Hematopoietic multipotent progenitor cell treated with erythropoietin and hydrocortisone succinate and interleukin-3 and kit ligand, for 4 days (in vitro differentiated cells): ENCODE measurements around the gene SKP2.

Source experiments
- DNase-seq: peaks from one replicate; pipeline ENCODE4 v3.0.0-alpha.2; 2015

Gene SKP2

DNA sequence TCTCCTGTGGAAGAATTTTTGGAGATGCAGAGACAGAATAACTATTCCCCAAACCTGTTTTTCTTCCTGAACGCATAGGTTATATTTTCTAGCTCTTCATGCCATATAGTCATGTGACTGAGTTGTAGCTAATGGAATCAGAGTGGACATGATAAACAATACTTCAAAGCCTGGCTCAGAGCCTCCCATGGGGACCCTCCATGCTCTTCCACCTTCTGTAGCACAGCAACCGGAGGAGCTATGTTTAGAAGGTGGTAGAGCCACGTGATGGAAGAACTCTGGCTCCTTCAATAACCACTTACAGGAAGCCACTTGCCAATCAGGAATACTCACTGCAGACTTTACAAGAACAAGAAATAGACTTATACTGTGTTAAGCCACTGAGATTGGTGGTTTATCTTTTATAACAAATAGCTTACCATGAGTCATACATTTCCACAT lies 50.6 kb downstream of the SKP2 start:
- DNase-seq, result peak; percentile 13

DNA sequence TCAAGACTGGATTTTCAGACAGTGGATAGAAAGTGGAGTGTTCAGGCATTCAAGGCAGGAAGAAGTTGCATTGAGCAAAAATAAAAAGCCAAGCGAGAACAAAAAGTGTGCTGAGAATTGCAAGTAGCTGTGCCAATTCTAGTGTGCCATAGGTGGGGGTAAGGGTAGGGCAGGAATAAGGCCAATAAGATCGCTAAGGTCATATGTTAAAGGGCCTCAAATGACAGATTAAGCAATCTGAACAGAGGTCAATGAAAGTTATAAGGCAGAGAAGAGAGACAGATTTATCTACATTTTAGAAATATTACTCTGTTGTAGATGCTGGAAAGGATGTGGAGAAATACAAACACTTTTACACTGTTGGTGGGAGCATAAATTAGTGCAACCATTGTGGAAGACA lies 53.4 kb downstream of the SKP2 start:
- DNase-seq, result no peak

GRCh38 chr5:36206913-36207312 lies 55.0 kb downstream of the SKP2 start:
- DNase-seq, result no peak

DNA sequence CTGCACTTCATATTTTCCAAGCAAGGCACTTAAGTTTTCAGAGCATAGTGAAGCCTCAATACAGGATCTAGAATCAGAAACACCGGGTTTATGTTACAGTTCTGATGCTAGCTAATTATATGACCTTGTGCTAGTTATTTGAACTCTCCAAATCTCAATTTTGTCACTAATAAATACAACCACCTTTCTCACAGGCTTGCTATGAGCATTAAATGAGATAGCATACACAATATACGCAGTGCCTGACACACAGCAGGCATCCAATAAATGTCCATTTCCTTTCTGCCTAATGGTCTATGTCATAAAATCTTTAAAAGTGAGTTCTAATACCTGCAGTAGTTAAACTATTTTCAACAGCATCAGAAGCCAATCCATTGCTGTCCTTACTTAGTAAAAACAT lies 56.9 kb downstream of the SKP2 start:
- no peak for DNase-seq

GRCh38 chr5:36209664-36210063 lies 57.8 kb downstream of the SKP2 start:
- DNase-seq, result no peak

DNA sequence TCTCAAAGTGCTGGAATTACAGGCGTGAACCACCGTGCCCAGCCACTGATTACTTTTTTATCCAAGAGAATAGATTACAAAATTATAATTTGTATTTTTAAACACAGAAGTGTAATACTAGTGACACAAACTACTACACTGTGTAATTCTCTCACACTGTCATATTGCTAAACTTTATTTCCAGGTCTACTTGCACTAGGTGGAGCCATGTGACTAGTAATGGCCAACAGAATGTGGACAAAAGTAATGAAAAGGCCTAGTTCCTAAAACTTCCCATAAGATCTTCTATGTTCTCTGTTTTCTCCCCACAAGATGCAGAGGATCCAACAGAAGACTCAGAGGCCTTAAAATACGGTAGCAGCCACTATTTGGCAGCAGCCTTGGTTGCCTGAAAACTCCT lies 62.5 kb downstream of the SKP2 start:
- no peak for DNase-seq

DNA sequence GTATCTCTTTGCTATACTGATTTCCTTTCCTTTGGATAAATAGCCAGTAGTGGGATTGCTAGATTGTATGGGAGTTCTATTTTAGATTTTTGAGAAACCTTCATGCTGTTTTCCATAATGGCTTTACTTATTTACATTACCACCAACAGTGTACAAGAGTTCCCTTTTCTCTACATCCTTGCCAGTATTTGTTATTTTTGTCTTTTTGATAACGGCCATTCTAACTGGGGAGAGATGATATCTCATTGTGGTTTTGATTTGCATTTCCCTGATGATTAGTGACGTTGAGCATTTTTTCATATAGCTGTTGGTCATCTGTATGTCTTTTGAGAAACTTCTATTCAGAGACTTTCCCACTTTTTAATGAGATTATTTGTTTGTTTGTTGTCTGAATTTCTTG lies 64.0 kb downstream of the SKP2 start:
- peak; percentile 41 for DNase-seq

GRCh38 chr5:36217567-36217966 lies 65.7 kb downstream of the SKP2 start:
- no peak for DNase-seq

GRCh38 chr5:36217988-36218387 lies 66.1 kb downstream of the SKP2 start:
- DNase-seq, result no peak

GRCh38 chr5:36222620-36223019 lies 70.7 kb downstream of the SKP2 start:
- no peak for DNase-seq

DNA sequence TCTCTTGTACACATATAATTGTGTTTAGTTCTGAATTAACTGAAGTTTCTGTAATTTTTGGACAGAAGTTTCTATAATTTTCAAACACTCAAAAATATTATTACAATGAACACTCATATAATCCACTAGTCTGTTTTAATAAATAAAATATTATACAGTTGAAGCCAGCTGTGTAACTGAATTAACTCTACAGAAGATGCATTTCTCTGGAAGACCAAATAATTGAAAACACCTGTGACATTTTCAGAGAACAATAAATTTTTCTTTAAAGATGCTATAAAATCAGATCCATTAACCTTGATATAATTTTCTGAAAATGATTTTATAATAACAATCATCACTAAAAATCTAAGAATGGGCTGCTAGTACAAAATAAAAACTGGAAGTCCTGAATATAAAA lies 75.1 kb downstream of the SKP2 start:
- no peak for DNase-seq

DNA sequence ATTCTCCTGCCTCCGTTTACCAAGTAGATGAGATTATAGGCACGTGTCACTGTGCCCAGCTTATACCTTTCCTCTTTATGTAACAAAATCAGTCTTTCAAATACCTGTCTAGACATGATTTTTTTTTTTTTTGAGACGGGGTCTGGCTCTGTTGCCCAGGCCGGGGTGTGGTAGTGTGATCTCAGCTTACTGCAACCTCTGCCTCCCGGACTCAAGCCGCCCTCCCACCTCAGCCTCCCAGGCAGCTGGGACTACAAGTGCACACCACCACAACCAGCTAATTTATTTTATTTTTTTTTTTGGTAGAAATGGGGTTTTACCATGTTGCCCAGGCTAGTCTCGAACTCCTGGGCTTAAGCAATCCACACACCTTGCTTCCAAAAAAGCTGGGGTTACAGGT lies 76.6 kb downstream of the SKP2 start:
- DNase-seq, result no peak

DNA sequence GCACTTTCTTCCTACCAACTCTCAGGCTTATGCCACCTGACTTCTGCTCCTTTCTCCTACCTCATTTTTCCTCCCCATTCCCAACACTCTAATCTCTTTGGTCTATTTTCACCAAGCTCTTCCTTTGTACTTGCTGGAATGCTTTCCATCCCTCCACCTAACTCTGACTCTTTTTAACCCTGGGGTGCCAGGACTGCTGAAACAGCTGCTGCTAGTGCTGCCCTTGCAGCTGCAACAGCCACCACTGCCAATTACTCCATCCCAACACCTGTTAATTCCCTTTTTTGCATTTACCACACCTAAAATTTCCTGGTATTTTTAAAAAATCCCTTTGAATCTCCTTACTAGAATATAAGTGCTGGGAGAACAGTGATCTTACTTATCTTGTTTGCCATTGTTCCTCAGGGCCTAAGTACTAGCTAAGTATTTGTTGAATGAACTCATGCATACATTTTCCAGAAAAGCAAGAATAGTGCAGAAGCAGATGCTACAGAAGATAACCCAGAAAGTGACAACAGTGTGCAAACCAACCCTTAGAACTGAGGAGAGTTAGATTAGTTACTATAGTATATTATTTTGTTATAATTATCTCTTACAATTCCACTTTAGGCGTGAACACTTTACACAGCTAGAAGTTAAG lies 78.4 kb downstream of the SKP2 start:
- DNase-seq, result peak; percentile 54

DNA sequence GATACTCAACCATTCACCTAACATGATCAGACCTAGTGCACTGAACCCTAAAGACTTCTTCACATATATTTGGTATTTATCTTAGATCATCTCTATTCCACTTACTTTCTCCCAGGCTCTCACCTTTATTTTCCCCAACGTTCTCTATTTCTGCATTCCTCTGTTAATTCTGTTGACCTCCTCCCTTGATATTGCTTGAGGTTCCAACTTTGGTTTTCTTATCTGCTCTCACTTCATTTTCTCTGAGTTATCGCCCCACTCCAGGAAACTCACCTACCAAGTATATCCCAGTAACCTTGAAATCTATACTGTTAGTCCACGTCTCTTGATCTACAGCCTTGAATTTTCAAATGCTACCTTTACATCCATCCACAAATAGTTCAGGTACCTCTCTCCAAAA lies 80.6 kb downstream of the SKP2 start:
- no peak for DNase-seq
